NCI-H226 (cell line): ENCODE data around the gene NSFL1C.

Experiments
- DNase-seq: peaks from one replicate; pipeline ENCODE4 v3.0.0-alpha.2; 2015

Gene NSFL1C

GRCh38 chr20:1457992-1458391, 8.7 kb downstream of the NSFL1C start:
- DNase-seq = no peak

GRCh38 chr20:1456300-1456699, 10.3 kb downstream of the NSFL1C start:
- peak; percentile 20 for DNase-seq

GRCh38 chr20:1450926-1451491, 15.6 kb downstream of the NSFL1C start:
- DNase-seq = no peak

GRCh38 chr20:1449370-1449769, 17.3 kb downstream of the NSFL1C start:
- no peak for DNase-seq

- no peak for DNase-seq
Observed at GRCh38 chr20:1448081-1448620, 18.5 kb downstream of the NSFL1C start.

- no peak for DNase-seq
Observed at GRCh38 chr20:1446536-1446935, 20.1 kb downstream of the NSFL1C start.

GRCh38 chr20:1443085-1443484, 23.6 kb downstream of the NSFL1C start:
- no peak for DNase-seq

GRCh38 chr20:1442304-1442703, 24.3 kb downstream of the NSFL1C start:
- no peak for DNase-seq

- no peak for DNase-seq
Observed at GRCh38 chr20:1441133-1441532, 25.5 kb downstream of the NSFL1C start.

- no peak for DNase-seq
Observed at GRCh38 chr20:1440024-1440423, 26.6 kb downstream of the NSFL1C start.

- DNase-seq = no peak
Observed at GRCh38 chr20:1438361-1438760, 28.3 kb downstream of the NSFL1C start.

- DNase-seq = peak; percentile 6
Observed at GRCh38 chr20:1437235-1437904, 29.3 kb downstream of the NSFL1C start.

- DNase-seq = no peak
Observed at GRCh38 chr20:1436263-1436662, 30.4 kb downstream of the NSFL1C start.

GRCh38 chr20:1435337-1435699, 31.3 kb downstream of the NSFL1C start:
- no peak for DNase-seq

- DNase-seq = peak; percentile 74
Observed at GRCh38 chr20:1434571-1435336, 31.9 kb downstream of the NSFL1C start.

- DNase-seq = no peak
Observed at GRCh38 chr20:1431158-1431557, 35.5 kb downstream of the NSFL1C start.

GRCh38 chr20:1430004-1430451, 36.6 kb downstream of the NSFL1C start:
- DNase-seq = peak; percentile 38

GRCh38 chr20:1429143-1429728, 37.4 kb downstream of the NSFL1C start:
- DNase-seq = no peak

GRCh38 chr20:1427457-1428054, 39.1 kb downstream of the NSFL1C start:
- DNase-seq = no peak

GRCh38 chr20:1426231-1426849, 40.3 kb downstream of the NSFL1C start:
- no peak for DNase-seq

GRCh38 chr20:1424336-1424735, 42.3 kb downstream of the NSFL1C start:
- DNase-seq = no peak

GRCh38 chr20:1423625-1424106, 43.0 kb downstream of the NSFL1C start:
- no peak for DNase-seq
